HepG2 (cell line): Measurements from ENCODE around the gene B3GNT7. TPM values are rescaled to one million over a fixed set of nuclear protein-coding genes. Genes with fewer than 3 reads are reported as not detected.

Experiments
- E2F1 ChIP-seq: sonication (generic); formaldehyde crosslinking; IDR thresholded peaks from 2 replicates; pipeline ENCODE4 v1.5.0; 2020; ENCODE audit warnings: missing genetic modification reagents
- FOSL1 ChIP-seq: sonication (generic); formaldehyde crosslinking; IDR thresholded peaks from 2 replicates; pipeline ENCODE4 v1.9.0; 2021; ENCODE audit warnings: missing genetic modification reagents, borderline replicate concordance
- GABPA ChIP-seq, 2 experiments: IDR thresholded peaks; 2 replicates each; pipeline ENCODE4 v1.6.1; 2011 to 2016; ENCODE audit warnings: low read depth in 2 of 2, low read length in 1 of 2, missing biosample characterization in 1 of 2, missing genetic modification characterization in 1 of 2
- KAT2B ChIP-seq: fragments of 150-350 bp; IDR thresholded peaks from 2 replicates; pipeline ENCODE4 v1.6.1; 2014; ENCODE audit warnings: low read depth, low read length, borderline replicate concordance
- KLF11 ChIP-seq: IDR thresholded peaks from 2 replicates; pipeline ENCODE4 v1.6.1; 2016; ENCODE audit warnings: missing compliant biosample characterization
- MTERF4 ChIP-seq: sonication (generic); formaldehyde crosslinking; IDR thresholded peaks from 2 replicates; pipeline ENCODE4 v1.8.0; 2023; ENCODE audit warnings: mild to moderate bottlenecking, missing genetic modification reagents
- MXD4 ChIP-seq: IDR thresholded peaks from 2 replicates; pipeline ENCODE4 v1.6.1; 2016; ENCODE audit warnings: mild to moderate bottlenecking, missing biosample characterization, missing genetic modification reagents
- MZF1 ChIP-seq: sonication (generic); formaldehyde crosslinking; IDR thresholded peaks from 2 replicates; pipeline ENCODE4 v1.8.1; 2023; ENCODE audit warnings: mild to moderate bottlenecking, missing genetic modification reagents, borderline replicate concordance
- NBN ChIP-seq: fragments of 450-650 bp; conservative IDR thresholded peaks from 2 replicates; pipeline ENCODE4 v1.6.1; 2017
- NFYC ChIP-seq: IDR thresholded peaks from 2 replicates; pipeline ENCODE4 v1.6.1; 2016; ENCODE audit warnings: missing genetic modification reagents, missing compliant biosample characterization
- NR2F2 ChIP-seq: IDR thresholded peaks from 2 replicates; pipeline ENCODE4 v1.6.1; 2012; ENCODE audit warnings: low read depth, inconsistent platforms, borderline replicate concordance
- SPEN ChIP-seq: sonication (generic); formaldehyde crosslinking; IDR thresholded peaks from 2 replicates; pipeline ENCODE4 v1.5.1; 2020; ENCODE audit warnings: low read depth, mild to moderate bottlenecking, missing genetic modification reagents
- TBL1XR1 ChIP-seq: fragments of 150-350 bp; IDR thresholded peaks from 2 replicates; pipeline ENCODE4 v1.6.1; 2014; ENCODE audit warnings: borderline replicate concordance, low read length; ENCODE audit not compliant: partially characterized antibody
- YEATS4 ChIP-seq: sonication (generic); formaldehyde crosslinking; IDR thresholded peaks from 2 replicates; pipeline ENCODE4 v1.4.0; 2020; ENCODE audit warnings: missing genetic modification reagents, borderline replicate concordance
- ZBTB21 ChIP-seq: sonication (generic); formaldehyde crosslinking; IDR thresholded peaks from 2 replicates; pipeline ENCODE4 v1.4.0; 2020; ENCODE audit warnings: missing genetic modification reagents
- ZMAT3 ChIP-seq: sonication (generic); formaldehyde crosslinking; conservative IDR thresholded peaks from 2 replicates; pipeline ENCODE4 v1.7.0; 2021; ENCODE audit warnings: missing genetic modification reagents
- ZMYM3 ChIP-seq: sonication (generic); formaldehyde crosslinking; IDR thresholded peaks from 2 replicates; pipeline ENCODE4 v1.5.1; 2020; ENCODE audit warnings: mild to moderate bottlenecking, missing genetic modification reagents
- ZNF639 ChIP-seq: conservative IDR thresholded peaks from 2 replicates; pipeline ENCODE4 v1.6.1; 2018; ENCODE audit warnings: missing genetic modification reagents
- ZNF724P ChIP-seq: sonication (generic); formaldehyde crosslinking; IDR thresholded peaks from 2 replicates; pipeline ENCODE4 v1.8.0; 2022; ENCODE audit warnings: missing genetic modification reagents, borderline replicate concordance
- polyA plus RNA-seq, 8 experiments: library from polyadenylated mRNA; depleted of rRNA in 3 of 8; stranded (reverse) in 7 of 8; unstranded in 1 of 8; fragments of >200 nt; fragmentation: Illumina TruSeq in 4 of 8; extraction: Trizol in 4 of 8; gene quantifications; 2 replicates each; pipeline versions ENCODE4 v1.2.1 to v1.2.3, GENCODE V29; 2011 to 2016; ENCODE audit warnings: low read depth in 4 of 8, missing spikeins in 1 of 8, mixed read lengths in 1 of 8; ENCODE audit not compliant: insufficient read depth in 1 of 8
- total RNA-seq, 5 experiments: library from RNA; depleted of rRNA; stranded (reverse); fragments of >200 nt; fragmentation: Illumina TruSeq; extraction: Trizol; gene quantifications; 2 replicates each; pipeline ENCODE4 v1.2.3, GENCODE V29; 2016; ENCODE audit warnings: low read depth in 1 of 5
- TF ChIP-seq, protein P1 (sequence below): sonication (generic); formaldehyde crosslinking; IDR thresholded peaks from 2 replicates; pipeline ENCODE4 v1.5.1; 2020; ENCODE audit warnings: missing genetic modification reagents, mild to moderate bottlenecking, borderline replicate concordance
- TF ChIP-seq, protein P2 (sequence below): sonication (generic); formaldehyde crosslinking; conservative IDR thresholded peaks from 2 replicates; pipeline ENCODE4 v1.4.0; 2020; ENCODE audit warnings: missing genetic modification reagents
- TF ChIP-seq, protein P3 (sequence below): sonication (generic); formaldehyde crosslinking; IDR thresholded peaks from 2 replicates; pipeline ENCODE4 v1.8.0; 2022; ENCODE audit warnings: missing genetic modification reagents, low read depth, mild to moderate bottlenecking, borderline replicate concordance

B3GNT7 gene
- total and polyA plus RNA-seq, 2 of the 13 experiments (the other 11 are each of a cell fraction or from before 2014, with no cell fraction given): 0.04 to 0.24 TPM

DNA sequence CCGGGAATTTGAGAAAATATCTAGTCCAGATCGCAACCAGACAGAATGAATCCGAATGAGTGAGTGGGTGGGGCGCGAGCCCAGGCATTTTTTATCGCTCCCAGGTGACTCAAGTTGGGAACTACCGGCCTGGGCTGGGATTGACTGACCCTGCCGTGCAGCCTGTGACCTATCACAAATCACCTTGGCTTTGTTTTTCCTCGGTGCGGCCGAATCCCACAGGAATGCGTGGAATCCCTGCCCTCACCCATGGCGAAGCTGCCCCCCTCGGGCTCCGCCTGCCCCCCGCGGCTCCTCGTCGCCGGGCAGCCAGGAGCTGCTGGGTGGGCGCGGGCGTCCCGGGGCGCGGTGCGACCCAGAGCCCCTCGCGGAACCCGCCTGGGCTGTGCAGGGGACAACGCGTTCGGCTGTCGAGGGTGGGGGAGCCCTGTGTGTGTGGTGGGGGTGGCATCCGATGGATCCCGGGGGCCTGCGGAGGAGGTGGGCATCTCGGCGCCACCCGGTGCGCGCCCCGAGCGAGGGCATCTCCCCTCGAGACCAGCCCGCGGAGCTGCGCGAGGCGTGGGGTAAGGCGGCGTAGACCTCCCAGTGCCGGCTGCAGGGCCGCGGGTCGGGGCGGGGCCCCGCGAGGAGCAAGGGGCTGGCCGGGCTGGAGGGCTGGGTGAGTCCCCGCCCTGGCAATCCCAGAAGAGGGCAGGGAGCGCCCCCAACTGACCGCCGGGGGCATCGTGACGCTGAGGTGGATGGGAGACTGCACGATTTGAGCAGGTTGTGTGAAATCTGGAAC is 16.5 kb downstream of the B3GNT7 start (continued):
- TF ChIP-seq, protein P1, sequence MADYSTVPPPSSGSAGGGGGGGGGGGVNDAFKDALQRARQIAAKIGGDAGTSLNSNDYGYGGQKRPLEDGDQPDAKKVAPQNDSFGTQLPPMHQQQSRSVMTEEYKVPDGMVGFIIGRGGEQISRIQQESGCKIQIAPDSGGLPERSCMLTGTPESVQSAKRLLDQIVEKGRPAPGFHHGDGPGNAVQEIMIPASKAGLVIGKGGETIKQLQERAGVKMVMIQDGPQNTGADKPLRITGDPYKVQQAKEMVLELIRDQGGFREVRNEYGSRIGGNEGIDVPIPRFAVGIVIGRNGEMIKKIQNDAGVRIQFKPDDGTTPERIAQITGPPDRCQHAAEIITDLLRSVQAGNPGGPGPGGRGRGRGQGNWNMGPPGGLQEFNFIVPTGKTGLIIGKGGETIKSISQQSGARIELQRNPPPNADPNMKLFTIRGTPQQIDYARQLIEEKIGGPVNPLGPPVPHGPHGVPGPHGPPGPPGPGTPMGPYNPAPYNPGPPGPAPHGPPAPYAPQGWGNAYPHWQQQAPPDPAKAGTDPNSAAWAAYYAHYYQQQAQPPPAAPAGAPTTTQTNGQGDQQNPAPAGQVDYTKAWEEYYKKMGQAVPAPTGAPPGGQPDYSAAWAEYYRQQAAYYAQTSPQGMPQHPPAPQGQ (CRISPR knock-in tag): 0 out of 2 replicates have a peak, but pooled peaks have one; percentile 15
- TF ChIP-seq GABPA (IDR thresholded peaks at IDR 0.05; ENCODE audit: low read depth, low read length) (no peak), GABPA (CRISPR knock-in tag; IDR thresholded peaks at IDR 0.05; ENCODE audit: low read depth) (no peak), ZNF639 (CRISPR knock-in tag) (no peak), MZF1 (CRISPR knock-in tag) (no peak), FOSL1 (no peak), MXD4 (CRISPR knock-in tag) (peak; percentile 84), NR2F2 (no peak), KAT2B (no peak), KLF11 (CRISPR knock-in tag) (no peak), ZBTB21 (CRISPR knock-in tag) (no peak), ZMYM3 (CRISPR knock-in tag) (no peak; the same call in 1 of the 2 replicates), SPEN (CRISPR knock-in tag) (peak; percentile 38), E2F1 (no peak), ZMAT3 (CRISPR knock-in tag) (0 out of 2 replicates have a peak, but pooled peaks have one; percentile 52), TBL1XR1 (no peak), YEATS4 (CRISPR knock-in tag) (peak; percentile 79), NBN (no peak), NFYC (no peak), ZNF724P (CRISPR knock-in tag) (no peak), MTERF4 (peak; percentile 67; the same call in 1 of the 2 replicates)
- TF ChIP-seq, protein P2, sequence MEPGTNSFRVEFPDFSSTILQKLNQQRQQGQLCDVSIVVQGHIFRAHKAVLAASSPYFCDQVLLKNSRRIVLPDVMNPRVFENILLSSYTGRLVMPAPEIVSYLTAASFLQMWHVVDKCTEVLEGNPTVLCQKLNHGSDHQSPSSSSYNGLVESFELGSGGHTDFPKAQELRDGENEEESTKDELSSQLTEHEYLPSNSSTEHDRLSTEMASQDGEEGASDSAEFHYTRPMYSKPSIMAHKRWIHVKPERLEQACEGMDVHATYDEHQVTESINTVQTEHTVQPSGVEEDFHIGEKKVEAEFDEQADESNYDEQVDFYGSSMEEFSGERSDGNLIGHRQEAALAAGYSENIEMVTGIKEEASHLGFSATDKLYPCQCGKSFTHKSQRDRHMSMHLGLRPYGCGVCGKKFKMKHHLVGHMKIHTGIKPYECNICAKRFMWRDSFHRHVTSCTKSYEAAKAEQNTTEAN (CRISPR knock-in tag): no peak
- TF ChIP-seq, protein P3, sequence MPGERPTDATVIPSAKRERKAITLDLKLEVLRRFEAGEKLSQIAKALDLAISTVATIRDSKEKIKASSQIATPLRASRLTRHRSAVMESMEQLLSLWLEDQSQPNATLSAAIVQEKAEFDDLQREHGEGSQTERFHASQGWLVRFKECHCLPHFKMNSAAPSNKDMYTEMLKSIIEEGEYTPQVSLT (CRISPR knock-in tag): no peak
